ENCODE data around the gene MCAT. TPM values are rescaled to one million over a fixed set of nuclear protein-coding genes. Genes with fewer than 3 reads are reported as not detected.

Gene MCAT, protein sequence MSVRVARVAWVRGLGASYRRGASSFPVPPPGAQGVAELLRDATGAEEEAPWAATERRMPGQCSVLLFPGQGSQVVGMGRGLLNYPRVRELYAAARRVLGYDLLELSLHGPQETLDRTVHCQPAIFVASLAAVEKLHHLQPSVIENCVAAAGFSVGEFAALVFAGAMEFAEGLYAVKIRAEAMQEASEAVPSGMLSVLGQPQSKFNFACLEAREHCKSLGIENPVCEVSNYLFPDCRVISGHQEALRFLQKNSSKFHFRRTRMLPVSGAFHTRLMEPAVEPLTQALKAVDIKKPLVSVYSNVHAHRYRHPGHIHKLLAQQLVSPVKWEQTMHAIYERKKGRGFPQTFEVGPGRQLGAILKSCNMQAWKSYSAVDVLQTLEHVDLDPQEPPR
- total RNA-seq: 15.5 TPM
- long read RNA-seq, transcript MCAT-202 (3 exons, 1,134 nt): major isoform, 8 of 17 reads
- long read RNA-seq, transcript MCAT-201 (4 exons, 2,056 nt): minor isoform, 7 of 17 reads
- long read RNA-seq, partial matches to known transcripts: 1 of 17 reads
- long read RNA-seq, other reads (novel, unspliced or antisense): 1 of 17 reads

DNA sequence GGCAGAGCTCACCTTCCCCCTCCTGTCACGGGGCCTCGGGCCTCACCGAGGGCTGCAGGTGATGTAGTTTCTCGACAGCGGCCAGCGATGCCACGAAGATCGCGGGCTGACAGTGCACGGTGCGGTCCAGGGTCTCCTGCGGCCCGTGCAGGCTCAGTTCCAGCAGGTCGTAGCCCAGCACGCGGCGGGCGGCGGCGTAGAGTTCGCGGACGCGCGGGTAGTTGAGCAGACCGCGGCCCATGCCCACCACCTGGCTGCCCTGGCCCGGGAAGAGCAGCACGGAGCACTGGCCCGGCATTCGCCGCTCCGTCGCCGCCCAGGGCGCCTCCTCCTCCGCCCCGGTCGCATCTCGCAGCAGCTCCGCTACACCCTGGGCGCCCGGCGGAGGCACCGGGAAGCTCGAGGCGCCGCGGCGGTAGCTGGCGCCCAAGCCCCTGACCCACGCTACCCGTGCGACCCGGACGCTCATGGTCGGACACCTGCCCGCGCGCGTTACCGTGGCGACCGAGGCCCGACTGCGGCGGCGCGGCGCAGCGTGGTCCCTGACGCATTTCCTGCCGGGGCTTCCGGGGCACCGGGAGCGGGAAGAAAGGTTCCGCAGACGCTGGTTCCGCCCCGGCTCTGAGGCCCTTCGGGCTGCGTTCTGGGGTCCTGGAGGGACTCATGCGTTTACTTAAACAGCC lies at the start of gene MCAT:
TSS of gene MCAT (minus strand) at position 519 of the 683 bp plus-strand sequence. CDS start at position 469, 50 bp downstream.
- ATAC-seq (peak; percentile 91), DNase-seq (ENCODE audit: missing footprints) (peak; percentile 94)
- intact Hi-C loops (cut with DNase I): no loop called here

DNA sequence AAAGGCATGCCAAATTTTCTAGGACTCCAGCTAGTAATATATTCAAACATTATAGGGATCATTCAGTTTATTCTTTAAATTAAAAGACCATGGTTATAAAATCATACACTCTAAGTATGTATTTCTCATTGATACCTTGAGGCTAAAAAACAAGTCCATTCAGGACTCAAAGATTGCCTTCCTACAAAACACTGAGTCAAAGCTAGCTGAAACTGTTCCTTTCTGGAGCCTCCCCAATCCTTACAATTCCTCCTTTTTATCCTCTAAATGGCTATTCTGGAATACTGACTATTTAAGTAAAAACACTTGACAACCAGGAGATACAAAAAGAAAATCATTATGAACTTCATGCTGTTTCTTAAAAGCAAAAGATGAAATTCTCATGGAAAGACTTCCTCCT lies 48.6 kb upstream of the MCAT start:
- intact Hi-C loops (cut with DNase I): no loop called here
- ATAC-seq: no peak

GRCh38 chr22:43188829-43189545 lies 45.8 kb upstream of the MCAT start:
- ATAC-seq (no peak), DNase-seq (ENCODE audit: missing footprints) (peak; percentile 1)
- intact Hi-C loops (cut with DNase I): no loop called here

More for the DNA sequence above, 48.6 kb upstream of the MCAT start:
- no peak for DNase-seq (ENCODE audit: missing footprints)

- ATAC-seq (peak; percentile 94), DNase-seq (ENCODE audit: missing footprints) (peak; percentile 99)
- intact Hi-C loops (cut with DNase I): loop anchor here (1.0 kb wide), 1 partner anchor 35 kb away; no protein-coding TSS in a partner anchor
Observed at GRCh38 chr22:43187171-43188099, 44.2 kb upstream of the MCAT start.

GRCh38 chr22:43186272-43187170 lies 43.3 kb upstream of the MCAT start, which contains the start of gene TTLL12:
TTLL12 (minus strand) TSS chr22:43187134; CDS start chr22:43187069, 65 bp downstream.
- peak; percentile 80 for DNase-seq (ENCODE audit: missing footprints)
- peak; percentile 29 for ATAC-seq
- intact Hi-C loops (cut with DNase I): loop anchor here (1.0 kb wide), 1 partner anchor 36 kb away; no protein-coding TSS in a partner anchor

- DNase-seq (ENCODE audit: missing footprints) (peak; percentile 74), ATAC-seq (peak; percentile 5)
- intact Hi-C loops (cut with DNase I): no loop called here
Observed at GRCh38 chr22:43185860-43186261, 42.7 kb upstream of the MCAT start.

GRCh38 chr22:43183496-43184277 lies 40.5 kb upstream of the MCAT start:
- DNase-seq (ENCODE audit: missing footprints) (peak; percentile 42), ATAC-seq (no peak)
- intact Hi-C loops (cut with DNase I): no loop called here

GRCh38 chr22:43182726-43183125 lies 39.5 kb upstream of the MCAT start:
- ATAC-seq (no peak), DNase-seq (ENCODE audit: missing footprints) (peak; percentile 43)
- intact Hi-C loops (cut with DNase I): no loop called here

- ATAC-seq (no peak), DNase-seq (ENCODE audit: missing footprints) (peak; percentile 9)
- intact Hi-C loops (cut with DNase I): no loop called here
Observed at GRCh38 chr22:43182118-43182517, 38.9 kb upstream of the MCAT start.

DNA sequence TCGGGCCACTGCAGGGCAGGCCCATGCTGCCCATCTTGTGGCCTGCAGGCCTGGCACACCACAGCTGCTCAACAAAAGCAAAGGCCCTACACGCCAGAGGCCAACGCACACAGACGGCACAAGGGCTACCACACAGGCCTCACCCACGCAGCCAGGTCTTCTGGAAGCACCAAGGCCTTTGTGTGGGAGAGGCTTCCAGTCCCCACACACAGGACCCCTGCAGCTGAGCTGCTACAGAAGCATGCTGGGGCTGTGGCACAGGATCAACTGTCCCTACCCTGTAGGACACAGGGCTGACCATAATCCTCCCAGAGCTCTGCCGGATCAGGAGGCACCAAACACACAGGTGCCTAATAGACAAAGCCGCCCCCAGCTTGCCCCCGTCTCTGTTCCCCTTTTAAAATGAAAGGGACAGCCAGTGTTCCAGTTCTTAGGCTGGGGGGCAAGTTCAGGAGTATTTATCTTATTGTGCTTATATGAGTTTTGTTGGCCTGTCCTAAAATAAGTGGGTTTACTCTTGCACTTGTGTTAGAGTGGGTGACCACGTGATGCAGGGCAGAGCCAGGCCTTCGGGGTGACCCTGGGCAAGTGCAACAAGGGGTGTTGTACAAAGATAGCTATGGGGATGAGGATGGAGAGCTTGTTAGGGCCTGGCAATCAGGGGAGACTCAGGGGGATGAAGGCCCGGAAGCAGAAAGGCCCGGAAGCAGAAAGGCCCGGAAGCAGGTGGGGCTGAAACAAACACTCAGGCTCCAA lies 38.3 kb upstream of the MCAT start:
- peak; percentile 56 for DNase-seq (ENCODE audit: missing footprints)
- ATAC-seq: no peak
- intact Hi-C loops (cut with DNase I): no loop called here

- DNase-seq (ENCODE audit: missing footprints): peak; percentile 62
- no peak for ATAC-seq
- intact Hi-C loops (cut with DNase I): no loop called here
Observed at GRCh38 chr22:43180670-43181069, 37.5 kb upstream of the MCAT start.

GRCh38 chr22:43179911-43180195 lies 36.7 kb upstream of the MCAT start:
- intact Hi-C loops (cut with DNase I): no loop called here
- ATAC-seq: no peak
- peak; percentile 51 for DNase-seq (ENCODE audit: missing footprints)

DNA sequence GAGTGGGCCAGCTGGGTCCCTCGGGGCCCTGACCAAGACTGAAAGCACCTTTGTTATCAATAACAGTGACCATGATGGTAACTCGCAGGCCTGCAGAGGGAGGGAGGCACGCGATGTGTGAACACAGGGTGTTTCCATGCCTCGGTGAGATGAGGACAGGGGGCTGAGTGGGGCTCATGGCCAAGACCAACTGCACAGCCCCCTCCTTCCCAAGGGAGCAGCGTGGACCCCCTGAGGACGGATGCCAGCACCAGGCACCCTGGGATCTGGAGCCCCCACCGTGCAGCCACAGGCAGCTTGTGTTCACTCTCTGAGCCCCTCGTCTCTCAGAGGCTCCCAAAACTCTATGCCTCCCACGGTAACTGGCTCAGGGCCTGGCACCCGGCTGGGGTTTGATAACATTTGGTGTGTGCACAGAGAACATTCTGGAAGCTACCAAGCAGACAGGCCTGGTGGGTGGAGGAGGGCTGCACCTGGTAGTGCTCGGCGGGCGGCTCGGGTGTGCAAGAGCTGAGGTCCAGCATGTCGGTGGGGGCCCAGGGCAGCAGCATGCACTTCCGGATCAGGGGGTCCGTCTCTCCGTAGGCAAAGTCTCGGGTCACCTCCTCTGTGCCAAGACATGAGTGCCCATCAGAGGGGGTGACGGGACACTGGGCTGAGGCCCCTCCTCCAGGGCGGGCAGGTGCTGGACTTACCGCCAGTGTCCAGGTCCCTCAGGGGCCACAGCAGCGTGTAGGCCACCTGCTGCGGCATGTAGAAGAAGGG lies 36.1 kb upstream of the MCAT start:
- peak; percentile 20 for DNase-seq (ENCODE audit: missing footprints)
- intact Hi-C loops (cut with DNase I): no loop called here

DNA sequence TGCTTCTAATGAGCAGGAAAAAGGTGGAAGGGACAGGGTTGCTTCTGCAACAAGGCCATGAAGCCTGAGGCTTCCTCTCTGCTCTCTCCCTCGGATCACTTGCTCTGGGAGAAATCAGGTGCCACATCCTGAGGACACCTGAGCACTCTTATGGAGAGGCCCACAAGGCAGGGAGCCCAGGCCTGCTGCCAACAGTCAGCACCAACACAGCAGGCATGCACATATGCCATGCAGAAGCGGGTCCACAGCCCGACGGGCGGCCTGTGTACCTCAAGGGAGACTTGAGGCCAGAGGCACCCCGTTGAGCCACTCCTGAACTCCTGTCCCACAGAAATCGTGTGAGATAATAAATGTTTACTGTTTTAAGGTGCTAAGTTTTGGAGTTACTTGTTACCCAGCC lies 34.3 kb upstream of the MCAT start:
- no peak for ATAC-seq

More for the DNA sequence above, 36.1 kb upstream of the MCAT start:
- ATAC-seq: no peak

DNA sequence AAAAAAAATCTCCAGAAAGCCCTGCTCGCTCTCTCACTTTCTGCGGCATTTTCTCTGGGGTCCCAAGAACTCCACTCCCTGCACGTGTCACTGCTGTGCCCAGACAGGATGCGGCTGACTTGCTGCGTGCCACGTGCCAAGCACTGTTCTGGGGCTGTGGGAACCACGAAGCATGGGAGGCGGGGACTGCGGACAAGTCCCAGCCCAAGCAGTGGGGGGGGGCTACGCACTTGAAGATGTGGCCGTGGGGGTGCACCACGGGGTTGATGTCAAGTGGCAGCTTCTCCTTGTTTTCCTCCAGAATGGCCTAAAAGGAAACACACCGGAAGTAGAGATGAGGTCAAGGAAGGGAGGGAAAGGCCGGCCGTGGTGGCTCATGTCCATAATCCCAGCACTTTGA lies 32.9 kb upstream of the MCAT start:
- intact Hi-C loops (cut with DNase I): no loop called here
- ATAC-seq (no peak), DNase-seq (ENCODE audit: missing footprints) (peak; percentile 31)

More for the DNA sequence above, 34.3 kb upstream of the MCAT start:
- intact Hi-C loops (cut with DNase I): no loop called here
- peak; percentile 32 for DNase-seq (ENCODE audit: missing footprints)
